Measurements from ENCODE around the gene SPIRE2. TPM values are rescaled to one million over a fixed set of nuclear protein-coding genes. Genes with fewer than 3 reads are reported as not detected.

SPIRE2 gene
- total and polyA plus RNA-seq, 2 of the 13 experiments (the other 11 are each of a cell fraction or from before 2014, with no cell fraction given), result 13.3 to 37.5 TPM

DNA sequence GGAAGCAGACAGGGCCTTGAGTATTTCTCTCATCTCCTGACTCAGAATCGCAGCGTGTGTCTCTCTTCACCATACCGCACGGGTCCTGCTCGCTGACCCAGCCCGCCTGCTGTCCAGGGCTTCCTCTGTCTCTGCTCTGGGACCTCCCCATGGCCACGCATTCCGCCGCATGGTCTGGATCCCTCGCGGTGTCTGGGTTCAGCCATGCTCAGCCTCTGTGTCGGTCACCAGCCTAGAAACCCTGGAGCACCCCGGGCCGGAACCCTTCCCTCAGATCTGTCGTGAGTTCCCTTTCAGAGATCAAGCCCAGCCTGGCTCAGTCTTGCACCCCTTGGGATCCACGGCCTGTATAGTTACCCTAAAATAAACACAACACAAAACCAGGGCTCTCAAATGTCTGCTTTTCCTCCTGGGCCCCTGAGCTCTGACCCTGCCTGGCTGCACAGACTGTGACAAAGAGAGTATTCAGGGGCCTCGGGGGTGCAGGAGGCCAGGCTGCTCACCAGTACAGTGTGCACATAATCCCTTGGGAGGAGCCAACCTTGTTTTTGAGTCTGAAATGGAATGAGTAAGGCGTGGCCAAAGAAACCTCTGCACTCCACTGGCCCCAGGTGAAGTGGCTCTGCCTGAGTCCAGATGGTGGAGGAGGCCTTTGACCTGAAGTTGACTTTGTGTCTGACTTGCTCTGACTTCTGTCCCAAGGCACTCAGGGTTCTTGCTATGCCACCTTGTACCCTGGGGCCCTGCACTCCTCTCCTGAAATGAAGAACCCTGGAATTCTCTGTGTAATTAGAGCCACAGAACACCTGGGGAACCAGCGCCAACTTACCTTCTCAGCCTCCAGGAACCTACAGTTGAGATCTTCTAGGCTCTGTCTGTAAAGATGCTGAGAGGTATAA, 5.8 kb upstream of the SPIRE2 start (continued):
- TF ChIP-seq, protein P1, sequence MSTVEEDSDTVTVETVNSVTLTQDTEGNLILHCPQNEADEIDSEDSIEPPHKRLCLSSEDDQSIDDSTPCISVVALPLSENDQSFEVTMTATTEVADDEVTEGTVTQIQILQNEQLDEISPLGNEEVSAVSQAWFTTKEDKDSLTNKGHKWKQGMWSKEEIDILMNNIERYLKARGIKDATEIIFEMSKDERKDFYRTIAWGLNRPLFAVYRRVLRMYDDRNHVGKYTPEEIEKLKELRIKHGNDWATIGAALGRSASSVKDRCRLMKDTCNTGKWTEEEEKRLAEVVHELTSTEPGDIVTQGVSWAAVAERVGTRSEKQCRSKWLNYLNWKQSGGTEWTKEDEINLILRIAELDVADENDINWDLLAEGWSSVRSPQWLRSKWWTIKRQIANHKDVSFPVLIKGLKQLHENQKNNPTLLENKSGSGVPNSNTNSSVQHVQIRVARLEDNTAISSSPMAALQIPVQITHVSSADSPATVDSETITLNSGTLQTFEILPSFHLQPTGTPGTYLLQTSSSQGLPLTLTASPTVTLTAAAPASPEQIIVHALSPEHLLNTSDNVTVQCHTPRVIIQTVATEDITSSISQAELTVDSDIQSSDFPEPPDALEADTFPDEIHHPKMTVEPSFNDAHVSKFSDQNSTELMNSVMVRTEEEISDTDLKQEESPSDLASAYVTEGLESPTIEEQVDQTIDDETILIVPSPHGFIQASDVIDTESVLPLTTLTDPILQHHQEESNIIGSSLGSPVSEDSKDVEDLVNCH (CRISPR knock-in tag; IDR thresholded peaks at IDR 0.05), result no peak
- TF ChIP-seq ZNF878 (CRISPR knock-in tag; IDR thresholded peaks at IDR 0.05), result peak; percentile 82
- TF ChIP-seq ZNF562 (CRISPR knock-in tag; IDR thresholded peaks at IDR 0.05; ENCODE audit: borderline replicate concordance), result no peak
- no peak for TF ChIP-seq ZNF570 (CRISPR knock-in tag; IDR thresholded peaks at IDR 0.05; ENCODE audit: borderline replicate concordance)
- TF ChIP-seq, protein P2, sequence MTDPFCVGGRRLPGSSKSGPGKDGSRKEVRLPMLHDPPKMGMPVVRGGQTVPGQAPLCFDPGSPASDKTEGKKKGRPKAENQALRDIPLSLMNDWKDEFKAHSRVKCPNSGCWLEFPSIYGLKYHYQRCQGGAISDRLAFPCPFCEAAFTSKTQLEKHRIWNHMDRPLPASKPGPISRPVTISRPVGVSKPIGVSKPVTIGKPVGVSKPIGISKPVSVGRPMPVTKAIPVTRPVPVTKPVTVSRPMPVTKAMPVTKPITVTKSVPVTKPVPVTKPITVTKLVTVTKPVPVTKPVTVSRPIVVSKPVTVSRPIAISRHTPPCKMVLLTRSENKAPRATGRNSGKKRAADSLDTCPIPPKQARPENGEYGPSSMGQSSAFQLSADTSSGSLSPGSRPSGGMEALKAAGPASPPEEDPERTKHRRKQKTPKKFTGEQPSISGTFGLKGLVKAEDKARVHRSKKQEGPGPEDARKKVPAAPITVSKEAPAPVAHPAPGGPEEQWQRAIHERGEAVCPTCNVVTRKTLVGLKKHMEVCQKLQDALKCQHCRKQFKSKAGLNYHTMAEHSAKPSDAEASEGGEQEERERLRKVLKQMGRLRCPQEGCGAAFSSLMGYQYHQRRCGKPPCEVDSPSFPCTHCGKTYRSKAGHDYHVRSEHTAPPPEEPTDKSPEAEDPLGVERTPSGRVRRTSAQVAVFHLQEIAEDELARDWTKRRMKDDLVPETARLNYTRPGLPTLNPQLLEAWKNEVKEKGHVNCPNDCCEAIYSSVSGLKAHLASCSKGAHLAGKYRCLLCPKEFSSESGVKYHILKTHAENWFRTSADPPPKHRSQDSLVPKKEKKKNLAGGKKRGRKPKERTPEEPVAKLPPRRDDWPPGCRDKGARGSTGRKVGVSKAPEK (CRISPR knock-in tag; IDR thresholded peaks at IDR 0.05; ENCODE audit: borderline replicate concordance), result peak; percentile 92; the same call in 1 of the 2 replicates
- 0 out of 2 replicates have a peak, but pooled peaks have one; percentile 41 for TF ChIP-seq ZNF235 (CRISPR knock-in tag; IDR thresholded peaks at IDR 0.05; ENCODE audit: borderline replicate concordance)
- no peak; the same call in 1 of the 2 replicates for TF ChIP-seq ZNF207 (IDR thresholded peaks at IDR 0.05; ENCODE audit: borderline replicate concordance)
- TF ChIP-seq MBNL3 (CRISPR knock-in tag; conservative IDR thresholded peaks at IDR 0.05), result no peak
- no peak; the same call in 1 of the 2 replicates for TF ChIP-seq ZNF333 (CRISPR knock-in tag; IDR thresholded peaks at IDR 0.05; ENCODE audit: borderline replicate concordance)
- TF ChIP-seq SRY (CRISPR knock-in tag; IDR thresholded peaks at IDR 0.05), result 0 out of 2 replicates have a peak, but pooled peaks have one; percentile 7
- peak; percentile 81 for TF ChIP-seq ZBTB7B (CRISPR knock-in tag; IDR thresholded peaks at IDR 0.05)
- TF ChIP-seq, protein P3, sequence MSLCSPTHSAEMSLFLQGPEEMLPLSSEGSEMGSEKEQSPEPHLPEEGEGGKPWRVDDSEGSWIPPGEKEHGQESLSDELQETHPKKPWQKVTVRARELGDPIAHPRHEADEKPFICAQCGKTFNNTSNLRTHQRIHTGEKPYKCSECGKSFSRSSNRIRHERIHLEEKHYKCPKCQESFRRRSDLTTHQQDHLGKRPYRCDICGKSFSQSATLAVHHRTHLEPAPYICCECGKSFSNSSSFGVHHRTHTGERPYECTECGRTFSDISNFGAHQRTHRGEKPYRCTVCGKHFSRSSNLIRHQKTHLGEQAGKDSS (CRISPR knock-in tag; IDR thresholded peaks at IDR 0.05; ENCODE audit: borderline replicate concordance, low read depth), result no peak
- TF ChIP-seq ZNF776 (CRISPR knock-in tag; IDR thresholded peaks at IDR 0.05), result no peak; the same call in 1 of the 2 replicates
- TF ChIP-seq MED1 (CRISPR knock-in tag; IDR thresholded peaks at IDR 0.05), result peak; percentile 95
- TF ChIP-seq, protein P4, sequence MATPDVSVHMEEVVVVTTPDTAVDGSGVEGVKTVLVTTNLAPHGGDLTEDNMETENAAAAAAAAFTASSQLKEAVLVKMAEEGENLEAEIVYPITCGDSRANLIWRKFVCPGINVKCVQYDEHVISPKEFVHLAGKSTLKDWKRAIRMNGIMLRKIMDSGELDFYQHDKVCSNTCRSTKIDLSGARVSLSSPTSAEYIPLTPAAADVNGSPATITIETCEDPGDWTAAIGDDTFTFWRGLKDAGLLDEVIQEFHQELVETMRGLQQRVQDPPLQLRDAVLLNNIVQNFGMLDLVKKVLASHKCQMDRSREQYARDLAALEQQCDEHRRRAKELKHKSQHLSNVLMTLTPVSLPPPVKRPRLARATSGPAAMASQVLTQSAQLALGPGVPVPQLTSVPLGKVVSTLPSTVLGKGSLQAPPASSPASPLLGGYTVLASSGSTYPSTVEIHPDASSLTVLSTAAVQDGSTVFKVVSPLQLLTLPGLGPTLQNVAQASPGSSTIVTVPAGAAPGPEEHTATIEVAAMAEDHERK (CRISPR knock-in tag; IDR thresholded peaks at IDR 0.05; ENCODE audit: low read depth), result no peak
- no peak for TF ChIP-seq SP140L (CRISPR knock-in tag; IDR thresholded peaks at IDR 0.05; ENCODE audit: borderline replicate concordance)
- 0 out of 2 replicates have a peak, but pooled peaks have one; percentile 39 for TF ChIP-seq ZNF644 (CRISPR knock-in tag; IDR thresholded peaks at IDR 0.05; ENCODE audit: low read depth)

Measured in HepG2 (cell line).